Neural cell (in vitro differentiated cells): Measurements from ENCODE around the gene SPATS2L. TPM values are rescaled to one million over a fixed set of nuclear protein-coding genes. Genes with fewer than 3 reads are reported as not detected.

Source experiments
- H2AFZ ChIP-seq: fragments of 200-600, 300-800 bp; sonication (generic), shearing (Covaris generic); 2 replicates; pipeline ENCODE4 v1.6.0; 2014; ENCODE audit warnings: low read depth, mild to moderate bottlenecking, antibody characterized with exemption, low read length, moderate library complexity
- H3F3A ChIP-seq: fragments of 200-600 bp; shearing (Covaris generic); 2 replicates; pipeline ENCODE4 v1.6.1; 2016; ENCODE audit warnings: mild to moderate bottlenecking, moderate library complexity, mixed read lengths, antibody characterized with exemption, low read length; ENCODE audit not compliant: insufficient read depth, poor library complexity, severe bottlenecking
- H3K27ac ChIP-seq: fragments of 200-600, 300-800 bp; sonication (generic), shearing (Covaris generic); 2 replicates; pipeline ENCODE4 v1.5.1; 2014; ENCODE audit warnings: mild to moderate bottlenecking, low read length, moderate library complexity
- H3K27me3 ChIP-seq: fragments of 300-800, 200-600 bp; sonication (generic), shearing (Covaris generic); 2 replicates; pipeline ENCODE4 v1.6.0; 2014; ENCODE audit warnings: mild to moderate bottlenecking, low read depth, low read length, moderate library complexity; ENCODE audit not compliant: insufficient read depth
- H3K36me3 ChIP-seq: fragments of 300-800, 200-600 bp; sonication (generic), shearing (Covaris generic); 2 replicates; pipeline ENCODE4 v1.5.1; 2014; ENCODE audit warnings: mild to moderate bottlenecking, antibody characterized with exemption, low read length, moderate library complexity; ENCODE audit not compliant: insufficient read depth
- H3K4me2 ChIP-seq: fragments of 300-800, 200-600 bp; sonication (generic), shearing (Covaris generic); 2 replicates; pipeline ENCODE4 v1.6.0; 2014; ENCODE audit warnings: mild to moderate bottlenecking, low read length
- H3K4me3 ChIP-seq: fragments of 300-800, 200-600 bp; sonication (generic), shearing (Covaris generic); 2 replicates; pipeline ENCODE4 v1.5.1; 2014; ENCODE audit warnings: mild to moderate bottlenecking, low read length, moderate library complexity
- H3K79me2 ChIP-seq: fragments of 200-600 bp; shearing (Covaris generic); replicated peaks from 2 replicates; pipeline ENCODE4 v1.6.0; 2014; ENCODE audit warnings: mild to moderate bottlenecking, low read length, moderate library complexity; ENCODE audit not compliant: insufficient read depth
- H3K9ac ChIP-seq: fragments of 300-800, 200-600 bp; sonication (generic), shearing (Covaris generic); 2 replicates; pipeline ENCODE4 v1.6.1; 2016; ENCODE audit warnings: mild to moderate bottlenecking, low read length, mixed read lengths
- H3K9me2 ChIP-seq: fragments of 200-600 bp; shearing (Covaris generic); 2 replicates; pipeline ENCODE4 v1.6.1; 2016; ENCODE audit warnings: mild to moderate bottlenecking, low read length, mixed read lengths; ENCODE audit not compliant: insufficient read depth
- H3K9me3 ChIP-seq: fragments of 200-600, 300-800 bp; sonication (generic), shearing (Covaris generic); 2 replicates; pipeline ENCODE4 v1.6.1; 2016; ENCODE audit warnings: mild to moderate bottlenecking, mixed run types, low read length, moderate library complexity, mixed read lengths
- H4K20me1 ChIP-seq: fragments of 200-600 bp; shearing (Covaris generic); 2 replicates; pipeline ENCODE4 v1.6.1; 2016; ENCODE audit warnings: mild to moderate bottlenecking, mixed run types; ENCODE audit not compliant: insufficient read depth
- EP300 ChIP-seq: fragments of 450-650 bp; conservative IDR thresholded peaks from 2 replicates; pipeline ENCODE4 v1.6.1; 2014; ENCODE audit warnings: antibody characterized with exemption, mild to moderate bottlenecking, moderate library complexity; ENCODE audit not compliant: poor library complexity, severe bottlenecking
- EZH2 ChIP-seq: fragments of 200-600, 300-800 bp; shearing (Covaris generic), sonication (generic); IDR thresholded peaks from 2 replicates; pipeline ENCODE4 v1.6.1; 2014; ENCODE audit warnings: antibody characterized with exemption, low read length, borderline replicate concordance, mild to moderate bottlenecking; ENCODE audit not compliant: insufficient read depth, poor library complexity, severe bottlenecking
- MXI1 ChIP-seq: fragments of 450-650 bp; conservative IDR thresholded peaks from 2 replicates; pipeline ENCODE4 v1.6.1; 2014; ENCODE audit warnings: antibody characterized with exemption, mild to moderate bottlenecking; ENCODE audit not compliant: poor library complexity, severe bottlenecking
- POLR2AphosphoS5 ChIP-seq: IDR thresholded peaks from 2 replicates; pipeline ENCODE4 v1.6.1; 2012
- RAD21 ChIP-seq: fragments of 450-650 bp; conservative IDR thresholded peaks from 2 replicates; pipeline ENCODE4 v1.6.1; 2014; ENCODE audit warnings: antibody characterized with exemption, mild to moderate bottlenecking, moderate library complexity
- SMC3 ChIP-seq: fragments of 450-650 bp; conservative IDR thresholded peaks from 2 replicates; pipeline ENCODE4 v1.6.1; 2014; ENCODE audit warnings: antibody characterized with exemption, mild to moderate bottlenecking, moderate library complexity; ENCODE audit not compliant: poor library complexity
- TAF1 ChIP-seq: IDR thresholded peaks from 2 replicates; pipeline ENCODE4 v1.6.1; 2012; ENCODE audit warnings: low read depth
- polyA plus RNA-seq: library from polyadenylated mRNA; depleted of rRNA; stranded (reverse); fragments of >200 nt; gene quantifications from 2 replicates; pipeline ENCODE4 v1.2.3, GENCODE V29; 2014
- TF ChIP-seq, protein P1 (sequence below): fragments of 450-650 bp; IDR thresholded peaks from 2 replicates; pipeline ENCODE4 v1.5.1; 2014; ENCODE audit warnings: antibody characterized with exemption, mild to moderate bottlenecking, moderate library complexity; ENCODE audit not compliant: poor library complexity, severe bottlenecking
- TF ChIP-seq, protein P2 (sequence below): IDR thresholded peaks from 2 replicates; pipeline ENCODE4 v1.6.1; 2012; ENCODE audit warnings: borderline replicate concordance

Gene SPATS2L
- polyA plus RNA-seq, 1 donor from 2014 or later, result 8.5 TPM

DNA sequence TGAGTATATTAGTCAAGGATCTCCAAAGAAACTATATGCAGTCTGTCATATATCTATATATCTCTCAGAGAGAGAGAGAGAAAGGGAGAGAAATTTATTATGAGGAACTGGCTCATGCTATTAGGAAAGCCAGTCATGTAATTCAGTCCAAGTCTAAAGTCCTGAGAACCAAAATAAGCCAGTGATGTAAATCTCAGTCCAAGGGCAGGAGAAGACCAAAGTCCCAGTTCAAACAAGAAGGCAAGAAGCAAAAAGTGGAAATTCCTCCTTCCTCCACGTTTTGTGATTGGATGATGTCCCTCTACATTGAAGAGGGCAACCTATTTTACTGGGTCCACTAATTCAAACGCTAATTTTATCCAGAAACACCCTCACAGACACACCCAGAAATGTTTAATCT, 34.2 kb upstream of the SPATS2L start:
- Histone ChIP-seq H2AFZ (no peak overlapping the region), H3K4me2 (no peak overlapping the region)

DNA sequence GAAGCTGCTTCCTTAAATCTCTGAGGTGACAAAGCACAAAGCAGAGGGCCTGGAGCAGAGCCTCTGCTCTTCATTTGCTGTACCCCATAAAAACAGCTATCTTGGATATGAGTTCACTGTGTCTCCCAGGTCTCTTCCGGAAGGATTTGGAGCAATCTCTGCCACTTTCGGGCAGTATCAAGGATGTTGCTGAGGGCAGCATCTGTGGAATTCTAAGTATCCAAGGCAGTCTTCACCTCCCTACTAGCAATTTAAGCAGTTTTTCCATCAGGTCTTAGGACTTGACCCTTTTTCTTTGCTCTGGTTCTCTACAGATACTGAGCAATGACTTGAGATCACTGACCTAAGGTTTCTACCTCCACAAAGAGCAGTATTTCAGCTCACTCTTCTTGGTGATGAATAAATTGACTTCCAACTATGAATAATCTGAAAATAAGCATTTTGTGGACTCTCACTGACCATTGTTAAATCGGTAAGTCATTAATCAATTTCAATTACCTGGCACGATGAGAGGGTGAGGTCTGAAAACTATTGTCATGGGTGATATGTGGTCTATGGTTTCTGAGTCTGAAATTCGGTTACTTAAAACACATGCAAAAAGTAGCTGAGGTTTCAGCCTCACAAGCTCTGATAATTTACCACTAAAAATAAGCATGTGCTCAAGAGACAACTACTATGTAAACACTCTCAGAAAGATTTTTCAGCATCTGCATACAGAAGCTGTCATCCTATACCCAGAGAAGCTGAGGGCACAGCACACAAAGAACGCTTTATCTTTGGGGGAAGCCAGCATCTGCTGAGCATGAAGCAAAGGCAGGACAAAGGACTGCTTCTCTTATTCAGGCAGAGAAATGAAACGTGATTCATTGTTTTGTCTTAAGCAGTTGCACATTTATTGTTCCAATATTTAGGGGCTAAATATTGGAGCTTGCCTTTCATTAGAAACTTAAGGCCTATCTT, 32.1 kb upstream of the SPATS2L start:
- Histone ChIP-seq H3K4me3 (no peak overlapping the region), H3F3A (no peaks in the 10 kb centered on the region), H4K20me1 (no peaks in the 10 kb centered on the region), H3K9me2 (no peaks in the 10 kb centered on the region), H3K27ac (no peak overlapping the region), H3K9me3 (no peaks in the 10 kb centered on the region), H3K79me2 (no peaks in the 10 kb centered on the region), H3K4me2 (no peak overlapping the region), H3K27me3 (no peaks in the 10 kb centered on the region), H2AFZ (no peak overlapping the region), H3K9ac (no peak overlapping the region), H3K36me3 (no peaks in the 10 kb centered on the region)
- TF ChIP-seq EP300, result no peak
- no peak for TF ChIP-seq SMC3
- TF ChIP-seq TAF1, result no peak
- TF ChIP-seq MXI1, result no peak
- TF ChIP-seq EZH2, result no peak
- no peak for TF ChIP-seq POLR2AphosphoS5
- TF ChIP-seq RAD21, result no peak
- TF ChIP-seq, protein P1, sequence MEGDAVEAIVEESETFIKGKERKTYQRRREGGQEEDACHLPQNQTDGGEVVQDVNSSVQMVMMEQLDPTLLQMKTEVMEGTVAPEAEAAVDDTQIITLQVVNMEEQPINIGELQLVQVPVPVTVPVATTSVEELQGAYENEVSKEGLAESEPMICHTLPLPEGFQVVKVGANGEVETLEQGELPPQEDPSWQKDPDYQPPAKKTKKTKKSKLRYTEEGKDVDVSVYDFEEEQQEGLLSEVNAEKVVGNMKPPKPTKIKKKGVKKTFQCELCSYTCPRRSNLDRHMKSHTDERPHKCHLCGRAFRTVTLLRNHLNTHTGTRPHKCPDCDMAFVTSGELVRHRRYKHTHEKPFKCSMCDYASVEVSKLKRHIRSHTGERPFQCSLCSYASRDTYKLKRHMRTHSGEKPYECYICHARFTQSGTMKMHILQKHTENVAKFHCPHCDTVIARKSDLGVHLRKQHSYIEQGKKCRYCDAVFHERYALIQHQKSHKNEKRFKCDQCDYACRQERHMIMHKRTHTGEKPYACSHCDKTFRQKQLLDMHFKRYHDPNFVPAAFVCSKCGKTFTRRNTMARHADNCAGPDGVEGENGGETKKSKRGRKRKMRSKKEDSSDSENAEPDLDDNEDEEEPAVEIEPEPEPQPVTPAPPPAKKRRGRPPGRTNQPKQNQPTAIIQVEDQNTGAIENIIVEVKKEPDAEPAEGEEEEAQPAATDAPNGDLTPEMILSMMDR, result no peak

More for the DNA sequence above, 34.2 kb upstream of the SPATS2L start:
- Histone ChIP-seq H3K9me2 (no peaks in the 10 kb centered on the region), H3K4me3 (no peak overlapping the region), H3K27me3 (no peaks in the 10 kb centered on the region), H3K27ac (no peak overlapping the region), H3K9me3 (no peaks in the 10 kb centered on the region), H3K79me2 (no peaks in the 10 kb centered on the region), H4K20me1 (no peaks in the 10 kb centered on the region), H3K36me3 (no peaks in the 10 kb centered on the region), H3K9ac (no peak overlapping the region), H3F3A (no peaks in the 10 kb centered on the region)
- TF ChIP-seq RAD21 (no peak), EP300 (no peak), SMC3 (no peak), TAF1 (no peak), EZH2 (no peak), POLR2AphosphoS5 (no peak), MXI1 (no peak)
- TF ChIP-seq, protein P1, result no peak
- TF ChIP-seq, protein P2, sequence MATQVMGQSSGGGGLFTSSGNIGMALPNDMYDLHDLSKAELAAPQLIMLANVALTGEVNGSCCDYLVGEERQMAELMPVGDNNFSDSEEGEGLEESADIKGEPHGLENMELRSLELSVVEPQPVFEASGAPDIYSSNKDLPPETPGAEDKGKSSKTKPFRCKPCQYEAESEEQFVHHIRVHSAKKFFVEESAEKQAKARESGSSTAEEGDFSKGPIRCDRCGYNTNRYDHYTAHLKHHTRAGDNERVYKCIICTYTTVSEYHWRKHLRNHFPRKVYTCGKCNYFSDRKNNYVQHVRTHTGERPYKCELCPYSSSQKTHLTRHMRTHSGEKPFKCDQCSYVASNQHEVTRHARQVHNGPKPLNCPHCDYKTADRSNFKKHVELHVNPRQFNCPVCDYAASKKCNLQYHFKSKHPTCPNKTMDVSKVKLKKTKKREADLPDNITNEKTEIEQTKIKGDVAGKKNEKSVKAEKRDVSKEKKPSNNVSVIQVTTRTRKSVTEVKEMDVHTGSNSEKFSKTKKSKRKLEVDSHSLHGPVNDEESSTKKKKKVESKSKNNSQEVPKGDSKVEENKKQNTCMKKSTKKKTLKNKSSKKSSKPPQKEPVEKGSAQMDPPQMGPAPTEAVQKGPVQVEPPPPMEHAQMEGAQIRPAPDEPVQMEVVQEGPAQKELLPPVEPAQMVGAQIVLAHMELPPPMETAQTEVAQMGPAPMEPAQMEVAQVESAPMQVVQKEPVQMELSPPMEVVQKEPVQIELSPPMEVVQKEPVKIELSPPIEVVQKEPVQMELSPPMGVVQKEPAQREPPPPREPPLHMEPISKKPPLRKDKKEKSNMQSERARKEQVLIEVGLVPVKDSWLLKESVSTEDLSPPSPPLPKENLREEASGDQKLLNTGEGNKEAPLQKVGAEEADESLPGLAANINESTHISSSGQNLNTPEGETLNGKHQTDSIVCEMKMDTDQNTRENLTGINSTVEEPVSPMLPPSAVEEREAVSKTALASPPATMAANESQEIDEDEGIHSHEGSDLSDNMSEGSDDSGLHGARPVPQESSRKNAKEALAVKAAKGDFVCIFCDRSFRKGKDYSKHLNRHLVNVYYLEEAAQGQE, result no peak
